Endothelial cell of umbilical vein (primary cell): ENCODE measurements around the gene FAM76B. TPM values are rescaled to one million over a fixed set of nuclear protein-coding genes. Genes with fewer than 3 reads are reported as not detected.
"Not testable (repeated sequence)": the region's sequence is repeated elsewhere in the genome, so short reads cannot be mapped to it uniquely, and the experiment has no call there.

ENCODE experiments used
- BruUV-seq: library from RNA; stranded (reverse); fragments of 400-500 nt; replicated peaks from 2 replicates; lab custom pipeline; 2021; lab: Mats Ljungman, UMichigan
- CTCF ChIA-PET: fragments of 300-600, 350-600 bp; sonication (Branson Sonifier 250); formaldehyde crosslinking; loops from one replicate; lab custom pipeline; 2021; ENCODE audit warnings: antibody characterized with exemption, inconsistent platforms; lab: Charles Lee
- POLR2A ChIA-PET: fragments of 300-600, 350-600 bp; sonication (Branson Sonifier 250); formaldehyde crosslinking; loops from one replicate; lab custom pipeline; 2021; ENCODE audit warnings: antibody characterized with exemption, inconsistent platforms; lab: Charles Lee
- DNase-seq: peaks from one replicate; pipeline ENCODE4 v3.0.0-alpha.2; 2011; ENCODE audit warnings: low read depth, low spot score
- FAIRE-seq: peaks from 2 replicates; lab custom pipeline; 2011; peaks lifted over from hg19 to GRCh38; lab: Jason Lieb, UNC
- H2AFZ ChIP-seq: 2 replicates; pipeline ENCODE4 v1.6.0; 2012; ENCODE audit warnings: low read depth, low read length, control low read depth, inconsistent platforms
- H3K27ac ChIP-seq: 2 replicates; pipeline ENCODE4 v1.5.1; 2011; ENCODE audit warnings: low read depth, mild to moderate bottlenecking, control low read depth, low read length, moderate library complexity; ENCODE audit not compliant: insufficient read depth
- H3K27me3 ChIP-seq, 2 experiments: 2 replicates each; pipeline versions ENCODE4 v1.6.0 to v1.6.1; 2011; ENCODE audit warnings: low read length in 2 of 2, mixed read lengths in 1 of 2; ENCODE audit not compliant: control insufficient read depth in 2 of 2, insufficient read depth in 2 of 2
- H3K36me3 ChIP-seq, 2 experiments: 2 replicates in 1 of 2; 3 replicates in 1 of 2; pipeline ENCODE4 v1.5.1; 2011; ENCODE audit warnings: low read length in 2 of 2, mild to moderate bottlenecking in 1 of 2, moderate library complexity in 1 of 2; ENCODE audit not compliant: control insufficient read depth in 2 of 2, insufficient read depth in 2 of 2; ENCODE audit errors: extremely low read depth in 1 of 2
- H3K4me1 ChIP-seq: 3 replicates; pipeline ENCODE4 v1.5.1; 2011; ENCODE audit warnings: mild to moderate bottlenecking, low read length; ENCODE audit not compliant: control insufficient read depth, insufficient read depth; ENCODE audit errors: extremely low read depth
- H3K4me2 ChIP-seq: 2 replicates; pipeline ENCODE4 v1.6.1; 2011; ENCODE audit warnings: low read length, control low read depth, mixed read lengths; ENCODE audit not compliant: insufficient read depth
- H3K4me3 ChIP-seq, 3 experiments: fragments of 200-600 bp in 1 of 3; sonication (generic), shearing (Covaris generic) in 1 of 3; replicated peaks in 1 of 3; 2 replicates each; pipeline ENCODE4 v1.5.1; 2011 to 2016; ENCODE audit warnings: control low read depth in 3 of 3, low read length in 3 of 3, mild to moderate bottlenecking in 2 of 3, inconsistent platforms in 1 of 3, low read depth in 1 of 3, moderate library complexity in 1 of 3; ENCODE audit not compliant: insufficient read depth in 1 of 3
- H3K79me2 ChIP-seq: 2 replicates; pipeline ENCODE4 v1.6.0; 2012; ENCODE audit warnings: low read length, inconsistent platforms; ENCODE audit not compliant: control insufficient read depth, insufficient read depth
- H3K9ac ChIP-seq: replicated peaks from 2 replicates; pipeline ENCODE3; 2011; ENCODE audit warnings: low read length, control low read depth; ENCODE audit not compliant: insufficient read depth; ENCODE audit errors: extremely low read depth
- H3K9me1 ChIP-seq: replicated peaks from 3 replicates; pipeline ENCODE4 v1.6.0; 2011; ENCODE audit warnings: mild to moderate bottlenecking, low read length; ENCODE audit not compliant: control insufficient read depth, insufficient read depth; ENCODE audit errors: extremely low read depth
- H3K9me3 ChIP-seq: replicated peaks from 2 replicates; pipeline ENCODE4 v1.5.1; 2012; ENCODE audit warnings: low read length, inconsistent platforms; ENCODE audit not compliant: control insufficient read depth, insufficient read depth
- H4K20me1 ChIP-seq: replicated peaks from 2 replicates; pipeline ENCODE3; 2011; ENCODE audit warnings: mild to moderate bottlenecking, low read length; ENCODE audit not compliant: control insufficient read depth, insufficient read depth; ENCODE audit errors: extremely low read depth
- EZH2 ChIP-seq: IDR thresholded peaks from 2 replicates; pipeline ENCODE4 v1.6.1; 2012; ENCODE audit warnings: borderline replicate concordance, low read depth, mild to moderate bottlenecking, moderate library complexity, low read length, inconsistent platforms; ENCODE audit not compliant: severe bottlenecking
- FOS ChIP-seq: IDR thresholded peaks from 2 replicates; pipeline ENCODE4 v1.6.1; 2011; ENCODE audit warnings: mild to moderate bottlenecking, low read length, moderate library complexity, borderline replicate concordance; ENCODE audit not compliant: insufficient read depth
- GATA2 ChIP-seq: IDR thresholded peaks from 2 replicates; pipeline ENCODE4 v1.7.0; 2011; ENCODE audit warnings: low read depth, mild to moderate bottlenecking, moderate library complexity, mixed read lengths, low read length; ENCODE audit not compliant: insufficient read length, insufficient read depth
- JUN ChIP-seq: IDR thresholded peaks from 2 replicates; pipeline ENCODE4 v1.6.1; 2011; ENCODE audit warnings: borderline replicate concordance, low read depth; ENCODE audit not compliant: insufficient read length, insufficient read depth
- MYC ChIP-seq: IDR thresholded peaks from one replicate; pipeline ENCODE4 v1.6.1; 2011; ENCODE audit warnings: mild to moderate bottlenecking, low read depth, low read length
- POLR2A ChIP-seq: IDR thresholded peaks from 2 replicates; pipeline ENCODE4 v1.6.1; 2012; ENCODE audit warnings: low read depth, mild to moderate bottlenecking, control low read depth, low read length
- POLR2AphosphoS5 ChIP-seq: IDR thresholded peaks from 2 replicates; pipeline ENCODE4 v1.6.1; 2012; ENCODE audit warnings: low read depth, mild to moderate bottlenecking, control low read depth, low read length, moderate library complexity; ENCODE audit not compliant: insufficient read depth
- dilution Hi-C: fragments of 300-500 bp; cut with MboI; formaldehyde crosslinking; loops from one replicate; pipeline ENCODE4 v1.15.0; 2019; ENCODE audit warnings: low sequenced_read_pairs; ENCODE audit not compliant: extremely low pct_ligation_motif_present
- intact Hi-C: fragments of 100-400 bp; cut with micrococcal nuclease; formaldehyde crosslinking; loops from one replicate; pipeline ENCODE4 v1.10.0; 2022
- polyA plus RNA-seq, 4 experiments: library from polyadenylated mRNA; depleted of rRNA in 3 of 4; stranded (reverse) in 3 of 4; unstranded in 1 of 4; fragments of >200 nt; gene quantifications; 2 replicates each; pipeline versions ENCODE4 v1.2.1 to v1.2.3, GENCODE V29; 2011 to 2012; ENCODE audit warnings: missing spikeins in 1 of 4
- total RNA-seq: library from RNA; stranded (reverse); gene quantifications from 2 replicates; pipeline ENCODE4 v1.2.3, GENCODE V29; 2021
- TF ChIP-seq, protein P1 (sequence below): IDR thresholded peaks from 2 replicates; pipeline ENCODE4 v1.6.1; 2011; ENCODE audit not compliant: insufficient read depth, insufficient read length
- TF ChIP-seq, protein P2 (sequence below), 2 donors: IDR thresholded peaks; 1 replicate in 1 of 2; 2 replicates in 1 of 2; pipeline ENCODE4 v1.5.1; 2011; ENCODE audit warnings: low read length in 2 of 2, mild to moderate bottlenecking in 2 of 2, moderate library complexity in 2 of 2, control low read depth in 1 of 2, inconsistent platforms in 1 of 2, low read depth in 1 of 2; ENCODE audit not compliant: insufficient read depth in 1 of 2; ENCODE audit errors: extremely low read depth in 1 of 2

FAM76B gene
- total and polyA plus RNA-seq, 2 donors (not counting 3 experiments of a cell fraction or from before 2014, with no cell fraction given) = 6.7 to 25.7 TPM

GRCh38 chr11:95811052-95811451 is 21.5 kb upstream of the FAM76B start:
- H3K4me2 ChIP-seq, H3K4me1 ChIP-seq, POLR2A ChIA-PET, intact Hi-C loops, H3K9me1 ChIP-seq, CTCF ChIA-PET, H3K9ac ChIP-seq, H4K20me1 ChIP-seq, H3K27me3 ChIP-seq, H3K79me2 ChIP-seq, H3K4me3 ChIP-seq, dilution Hi-C loops, BruUV-seq, H3K27ac ChIP-seq, FAIRE-seq, H3K9me3 ChIP-seq, H2AFZ ChIP-seq, DNase-seq, H3K36me3 ChIP-seq: not testable (repeated sequence)

DNA sequence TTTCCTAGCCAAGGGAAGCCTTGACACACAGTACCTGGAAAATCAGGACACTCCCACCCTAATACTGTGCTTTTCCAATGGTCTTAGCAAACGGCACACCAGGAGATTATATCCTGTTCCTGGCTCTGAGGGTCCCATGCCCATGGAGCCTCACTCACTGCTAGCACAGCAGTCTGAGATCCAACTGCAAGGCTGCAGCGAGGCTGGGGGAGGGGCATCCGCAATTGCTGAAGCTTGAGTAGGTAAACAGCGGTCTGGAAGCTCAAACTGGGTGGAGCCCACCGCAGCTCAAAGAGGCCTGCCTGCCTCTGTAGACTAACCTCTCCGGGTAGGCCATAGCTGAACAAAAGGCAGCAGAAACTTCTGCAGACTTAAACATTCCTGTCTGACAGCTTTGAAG is 16.9 kb upstream of the FAM76B start:
- H2AFZ ChIP-seq, H3K4me2 ChIP-seq, H3K36me3 ChIP-seq, H3K79me2 ChIP-seq, H3K9ac ChIP-seq, H4K20me1 ChIP-seq, H3K9me3 ChIP-seq, intact Hi-C loops, H3K9me1 ChIP-seq, H3K4me1 ChIP-seq, H3K27me3 ChIP-seq, FAIRE-seq, dilution Hi-C loops, BruUV-seq, CTCF ChIA-PET, DNase-seq, POLR2A ChIA-PET, H3K27ac ChIP-seq, H3K4me3 ChIP-seq: not testable (repeated sequence)

GRCh38 chr11:95805869-95806268 is 16.3 kb upstream of the FAM76B start:
- no peaks in the 10 kb centered on the region for H3K9me1 ChIP-seq
- no peaks in the 10 kb centered on the region for H3K9me3 ChIP-seq
- no peak overlapping the region for H3K4me3 ChIP-seq
- H3K36me3 ChIP-seq = no peaks in the 10 kb centered on the region
- H3K4me1 ChIP-seq = no peaks in the 10 kb centered on the region
- no peaks in the 10 kb centered on the region for H3K79me2 ChIP-seq
- intact Hi-C loops = no loop called here
- dilution Hi-C loops = no loop called here
- H3K4me2 ChIP-seq = no peak overlapping the region
- no peaks in the 10 kb centered on the region for H3K27me3 ChIP-seq
- no peak overlapping the region for H3K9ac ChIP-seq
- FAIRE-seq (no peak), DNase-seq (no peak)
- ChIA-PET POLR2A (no interaction called here), CTCF (no interaction called here)
- no peak overlapping the region for H2AFZ ChIP-seq
- H3K27ac ChIP-seq = no peak overlapping the region
- no TSS peak for BruUV-seq
- no peaks in the 10 kb centered on the region for H4K20me1 ChIP-seq
- no peak for TF ChIP-seq POLR2AphosphoS5
- no peak for TF ChIP-seq FOS
- no peak for TF ChIP-seq GATA2
- no peak for TF ChIP-seq POLR2A
- no peak for TF ChIP-seq EZH2
- TF ChIP-seq, protein P1, sequence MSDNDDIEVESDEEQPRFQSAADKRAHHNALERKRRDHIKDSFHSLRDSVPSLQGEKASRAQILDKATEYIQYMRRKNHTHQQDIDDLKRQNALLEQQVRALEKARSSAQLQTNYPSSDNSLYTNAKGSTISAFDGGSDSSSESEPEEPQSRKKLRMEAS = no peak
- TF ChIP-seq MYC = no peak
- TF ChIP-seq, protein P2, sequence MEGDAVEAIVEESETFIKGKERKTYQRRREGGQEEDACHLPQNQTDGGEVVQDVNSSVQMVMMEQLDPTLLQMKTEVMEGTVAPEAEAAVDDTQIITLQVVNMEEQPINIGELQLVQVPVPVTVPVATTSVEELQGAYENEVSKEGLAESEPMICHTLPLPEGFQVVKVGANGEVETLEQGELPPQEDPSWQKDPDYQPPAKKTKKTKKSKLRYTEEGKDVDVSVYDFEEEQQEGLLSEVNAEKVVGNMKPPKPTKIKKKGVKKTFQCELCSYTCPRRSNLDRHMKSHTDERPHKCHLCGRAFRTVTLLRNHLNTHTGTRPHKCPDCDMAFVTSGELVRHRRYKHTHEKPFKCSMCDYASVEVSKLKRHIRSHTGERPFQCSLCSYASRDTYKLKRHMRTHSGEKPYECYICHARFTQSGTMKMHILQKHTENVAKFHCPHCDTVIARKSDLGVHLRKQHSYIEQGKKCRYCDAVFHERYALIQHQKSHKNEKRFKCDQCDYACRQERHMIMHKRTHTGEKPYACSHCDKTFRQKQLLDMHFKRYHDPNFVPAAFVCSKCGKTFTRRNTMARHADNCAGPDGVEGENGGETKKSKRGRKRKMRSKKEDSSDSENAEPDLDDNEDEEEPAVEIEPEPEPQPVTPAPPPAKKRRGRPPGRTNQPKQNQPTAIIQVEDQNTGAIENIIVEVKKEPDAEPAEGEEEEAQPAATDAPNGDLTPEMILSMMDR (IDR thresholded peaks at IDR 0.05; ENCODE audit: extremely low read depth in 1 of 2, insufficient read depth in 1 of 2, low read depth in 1 of 2, low read length in 2 of 2) = no peak
- TF ChIP-seq JUN = no peak
